Upper lobe of left lung (tissue), 4 donors: ENCODE measurements around the gene SYCP2L.

ENCODE experiments used
- POLR2AphosphoS5 ChIP-seq, 2 donors: sonication (generic); formaldehyde crosslinking; IDR thresholded peaks; one replicate each; pipeline ENCODE4 v1.5.1; 2017; ENCODE audit warnings: antibody characterized with exemption in 2 of 2
- TF ChIP-seq, protein P1 (sequence below), 6 experiments: fragments of 450-650 bp in 4 of 6; fragments of 200-600 bp in 2 of 6; sonication (generic) in 2 of 6; IDR thresholded peaks; one replicate each; pipeline ENCODE4 v1.5.1; 2016 to 2019; ENCODE audit warnings: antibody characterized with exemption in 6 of 6

DNA sequence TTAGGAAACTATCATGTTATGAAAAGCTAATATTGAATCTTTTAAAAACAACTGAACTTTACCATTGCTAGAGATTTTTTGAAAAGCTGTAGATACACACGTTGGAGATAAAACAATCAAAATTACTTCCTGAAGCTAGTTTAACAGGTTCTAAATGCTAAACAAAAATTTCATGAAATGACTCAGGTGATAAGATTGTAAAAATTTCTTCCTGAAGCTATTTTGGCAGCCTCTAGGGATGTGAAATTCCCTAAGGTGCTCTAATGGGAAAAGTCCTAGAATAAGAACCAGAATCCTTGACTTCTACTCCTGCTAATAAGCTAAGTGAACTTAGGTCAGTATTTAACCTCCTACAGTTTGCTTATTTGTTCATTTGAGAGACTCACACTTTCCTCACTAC, 13.5 kb upstream of the SYCP2L start:
- TF ChIP-seq POLR2AphosphoS5 (IDR thresholded peaks at IDR 0.05) = no peak
- TF ChIP-seq, protein P1, sequence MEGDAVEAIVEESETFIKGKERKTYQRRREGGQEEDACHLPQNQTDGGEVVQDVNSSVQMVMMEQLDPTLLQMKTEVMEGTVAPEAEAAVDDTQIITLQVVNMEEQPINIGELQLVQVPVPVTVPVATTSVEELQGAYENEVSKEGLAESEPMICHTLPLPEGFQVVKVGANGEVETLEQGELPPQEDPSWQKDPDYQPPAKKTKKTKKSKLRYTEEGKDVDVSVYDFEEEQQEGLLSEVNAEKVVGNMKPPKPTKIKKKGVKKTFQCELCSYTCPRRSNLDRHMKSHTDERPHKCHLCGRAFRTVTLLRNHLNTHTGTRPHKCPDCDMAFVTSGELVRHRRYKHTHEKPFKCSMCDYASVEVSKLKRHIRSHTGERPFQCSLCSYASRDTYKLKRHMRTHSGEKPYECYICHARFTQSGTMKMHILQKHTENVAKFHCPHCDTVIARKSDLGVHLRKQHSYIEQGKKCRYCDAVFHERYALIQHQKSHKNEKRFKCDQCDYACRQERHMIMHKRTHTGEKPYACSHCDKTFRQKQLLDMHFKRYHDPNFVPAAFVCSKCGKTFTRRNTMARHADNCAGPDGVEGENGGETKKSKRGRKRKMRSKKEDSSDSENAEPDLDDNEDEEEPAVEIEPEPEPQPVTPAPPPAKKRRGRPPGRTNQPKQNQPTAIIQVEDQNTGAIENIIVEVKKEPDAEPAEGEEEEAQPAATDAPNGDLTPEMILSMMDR (IDR thresholded peaks at IDR 0.05) = no peak
